Melanocyte of skin (primary cell): ENCODE results near the gene CCL13. TPM values are rescaled to one million over a fixed set of nuclear protein-coding genes. Genes with fewer than 3 reads are reported as not detected.

ENCODE experiments used
- total RNA-seq, 2 donors: library from RNA; depleted of rRNA; stranded (reverse); fragments of >200 nt; gene quantifications; 2 replicates each; pipeline ENCODE4 v1.2.3, GENCODE V29; 2012

The CCL13 gene
- total RNA-seq, result not detected

GRCh38 chr17:34356194-34356593 is at the start of gene CCL13:
Gene CCL13, plus strand, starts transcription at chr17:34356480. Its CDS starts 47 bp downstream, at chr17:34356527.

GRCh38 chr17:34319039-34319483 is 37.2 kb upstream of the CCL13 start, which contains the start of gene CCL8:
Gene CCL8, plus strand, starts transcription at chr17:34319435. Its CDS starts 67 bp downstream, at chr17:34319502.

GRCh38 chr17:34363183-34363661 is 6.9 kb downstream of the CCL13 start, which contains the start of gene CCL1:
Gene CCL1, minus strand, starts transcription at chr17:34363233. Its CDS starts 72 bp downstream, at chr17:34363161.

Other genes starting within 250 kb of the CCL13 start
- 10 to 100 TPM in 1 of 2 donors, 1 to 10 TPM in 1; 7.0 to 66.8 TPM for gene CCL2, start 101.2 kb upstream of the CCL13 start, total RNA-seq
- gene CCL7, start 86.3 kb upstream of the CCL13 start, total RNA-seq, result 1 to 10 TPM in 1 of 2 donors, not detected in 1; 1.7 TPM
- not detected for gene CCL11, start 70.7 kb upstream of the CCL13 start, total RNA-seq
- under 1 TPM; 0.67 to 0.69 TPM for gene CCL8, start 37.0 kb upstream of the CCL13 start, total RNA-seq
- not detected for gene CCL1, start 6.8 kb downstream of the CCL13 start, total RNA-seq
- gene TMEM132E, start 223.1 kb downstream of the CCL13 start, total RNA-seq, result not detected